Transverse colon (tissue), 3 donors: ENCODE data around the gene LLPH.
"Not testable (repeated sequence)": the region's sequence is repeated elsewhere in the genome, so short reads cannot be mapped to it uniquely, and the experiment has no call there.

ENCODE experiments used
- POLR2A ChIP-seq: fragments of 450-650 bp; IDR thresholded peaks from one replicate; pipeline ENCODE4 v1.6.1; 2016; ENCODE audit warnings: antibody characterized with exemption, mild to moderate bottlenecking, moderate library complexity
- TF ChIP-seq, protein P1 (sequence below), 5 experiments: fragments of 200-600 bp in 3 of 5; fragments of 450-650 bp in 2 of 5; sonication (generic) in 3 of 5; IDR thresholded peaks; 1 replicate in 2 of 5; 2 replicates in 3 of 5; pipeline ENCODE4 v1.5.1; 2016 to 2017; ENCODE audit warnings: antibody characterized with exemption in 5 of 5, inconsistent platforms in 3 of 5, mild to moderate bottlenecking in 2 of 5, moderate library complexity in 1 of 5

DNA sequence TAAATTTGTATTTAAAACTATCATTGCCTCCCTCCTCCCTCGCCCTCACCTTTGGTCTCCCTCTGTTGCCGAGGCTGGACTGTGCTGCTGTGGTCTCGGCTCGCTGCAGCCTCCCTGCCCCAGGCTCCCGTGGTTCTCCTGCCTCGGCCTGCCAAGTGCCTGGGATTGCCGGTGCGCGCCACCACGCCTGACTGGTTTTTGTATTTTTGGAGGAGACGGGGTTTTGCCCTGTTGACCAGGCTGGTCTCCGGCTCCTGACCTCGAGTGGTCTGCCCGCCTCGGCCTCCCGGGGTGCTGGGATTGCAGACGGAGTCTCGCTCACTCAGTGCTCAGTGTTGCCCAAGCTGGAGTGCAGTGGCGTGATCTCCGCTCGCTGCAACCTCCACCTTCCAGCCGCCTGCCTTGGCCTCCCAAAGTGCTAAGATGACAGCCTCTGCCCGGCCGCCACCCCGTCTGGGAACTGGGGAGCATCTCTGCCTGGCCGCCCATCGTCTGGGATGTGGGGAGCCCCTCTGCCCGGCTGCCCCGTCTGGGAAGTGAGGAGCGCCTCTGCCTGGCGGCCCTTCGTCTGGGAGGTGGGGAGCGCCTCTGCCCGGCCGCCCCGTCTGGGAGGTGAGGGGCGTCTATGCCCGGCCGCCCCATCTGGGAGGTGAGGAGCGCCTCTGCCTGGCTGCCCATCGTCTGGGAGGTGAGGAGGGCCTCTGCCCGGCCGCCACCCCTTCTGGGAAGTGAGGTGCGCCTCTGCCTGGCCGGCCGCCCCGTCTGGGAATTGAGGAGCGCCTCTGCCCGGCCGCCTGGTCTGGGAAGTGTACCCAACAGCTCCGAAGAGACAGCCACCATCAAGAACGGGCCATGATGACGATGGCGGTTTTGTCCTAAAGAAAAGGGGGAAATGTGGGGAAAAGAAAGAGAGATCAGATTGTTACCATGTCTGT is 44.1 kb upstream of the LLPH start:
- TF ChIP-seq, protein P1, sequence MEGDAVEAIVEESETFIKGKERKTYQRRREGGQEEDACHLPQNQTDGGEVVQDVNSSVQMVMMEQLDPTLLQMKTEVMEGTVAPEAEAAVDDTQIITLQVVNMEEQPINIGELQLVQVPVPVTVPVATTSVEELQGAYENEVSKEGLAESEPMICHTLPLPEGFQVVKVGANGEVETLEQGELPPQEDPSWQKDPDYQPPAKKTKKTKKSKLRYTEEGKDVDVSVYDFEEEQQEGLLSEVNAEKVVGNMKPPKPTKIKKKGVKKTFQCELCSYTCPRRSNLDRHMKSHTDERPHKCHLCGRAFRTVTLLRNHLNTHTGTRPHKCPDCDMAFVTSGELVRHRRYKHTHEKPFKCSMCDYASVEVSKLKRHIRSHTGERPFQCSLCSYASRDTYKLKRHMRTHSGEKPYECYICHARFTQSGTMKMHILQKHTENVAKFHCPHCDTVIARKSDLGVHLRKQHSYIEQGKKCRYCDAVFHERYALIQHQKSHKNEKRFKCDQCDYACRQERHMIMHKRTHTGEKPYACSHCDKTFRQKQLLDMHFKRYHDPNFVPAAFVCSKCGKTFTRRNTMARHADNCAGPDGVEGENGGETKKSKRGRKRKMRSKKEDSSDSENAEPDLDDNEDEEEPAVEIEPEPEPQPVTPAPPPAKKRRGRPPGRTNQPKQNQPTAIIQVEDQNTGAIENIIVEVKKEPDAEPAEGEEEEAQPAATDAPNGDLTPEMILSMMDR (IDR thresholded peaks at IDR 0.05), result not testable (repeated sequence)
- TF ChIP-seq POLR2A, result not testable (repeated sequence)
